HL-60/S4 (cell line): ENCODE measurements around the gene COG5.
"Not testable (repeated sequence)": the region's sequence is repeated elsewhere in the genome, so short reads cannot be mapped to it uniquely, and the experiment has no call there.

ENCODE experiments used
- in situ Hi-C: fragments of 300-500 bp; cut with MboI; formaldehyde crosslinking; loops from 2 replicates; pipeline ENCODE4 v1.14.3; 2022; ENCODE audit warnings: low sequenced_read_pairs

COG5 gene

DNA sequence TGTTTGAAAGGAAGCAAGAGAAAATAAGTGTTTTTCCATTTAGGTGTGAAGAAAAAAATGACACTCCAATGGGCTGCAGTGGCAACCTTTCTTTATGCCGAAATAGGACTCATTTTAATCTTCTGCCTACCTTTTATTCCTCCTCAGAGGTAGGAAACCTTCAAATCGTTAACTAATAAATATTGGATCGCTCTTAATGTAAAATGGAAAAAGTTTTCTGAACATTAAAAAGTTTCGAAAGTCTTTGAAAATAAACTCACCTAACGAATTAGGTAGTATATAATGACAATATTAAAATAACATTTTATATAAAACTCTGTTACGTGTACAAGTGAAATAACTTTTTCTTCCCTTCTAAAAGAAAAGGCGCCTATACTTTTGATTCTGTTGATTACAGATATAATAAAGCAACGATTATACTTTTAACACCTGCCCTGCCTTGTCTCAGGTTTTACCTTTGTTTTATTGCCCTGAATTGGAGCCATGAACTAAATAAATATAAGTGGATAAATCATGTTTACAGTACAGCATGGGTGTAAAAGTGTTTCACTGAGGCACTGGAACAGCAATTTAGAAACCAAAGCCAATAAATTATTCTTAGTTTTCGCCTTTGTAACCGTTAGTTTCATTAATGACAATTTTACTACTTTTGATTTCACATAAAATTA is 17.1 kb upstream of the COG5 start:
- in situ Hi-C loops = no loop called here

DNA sequence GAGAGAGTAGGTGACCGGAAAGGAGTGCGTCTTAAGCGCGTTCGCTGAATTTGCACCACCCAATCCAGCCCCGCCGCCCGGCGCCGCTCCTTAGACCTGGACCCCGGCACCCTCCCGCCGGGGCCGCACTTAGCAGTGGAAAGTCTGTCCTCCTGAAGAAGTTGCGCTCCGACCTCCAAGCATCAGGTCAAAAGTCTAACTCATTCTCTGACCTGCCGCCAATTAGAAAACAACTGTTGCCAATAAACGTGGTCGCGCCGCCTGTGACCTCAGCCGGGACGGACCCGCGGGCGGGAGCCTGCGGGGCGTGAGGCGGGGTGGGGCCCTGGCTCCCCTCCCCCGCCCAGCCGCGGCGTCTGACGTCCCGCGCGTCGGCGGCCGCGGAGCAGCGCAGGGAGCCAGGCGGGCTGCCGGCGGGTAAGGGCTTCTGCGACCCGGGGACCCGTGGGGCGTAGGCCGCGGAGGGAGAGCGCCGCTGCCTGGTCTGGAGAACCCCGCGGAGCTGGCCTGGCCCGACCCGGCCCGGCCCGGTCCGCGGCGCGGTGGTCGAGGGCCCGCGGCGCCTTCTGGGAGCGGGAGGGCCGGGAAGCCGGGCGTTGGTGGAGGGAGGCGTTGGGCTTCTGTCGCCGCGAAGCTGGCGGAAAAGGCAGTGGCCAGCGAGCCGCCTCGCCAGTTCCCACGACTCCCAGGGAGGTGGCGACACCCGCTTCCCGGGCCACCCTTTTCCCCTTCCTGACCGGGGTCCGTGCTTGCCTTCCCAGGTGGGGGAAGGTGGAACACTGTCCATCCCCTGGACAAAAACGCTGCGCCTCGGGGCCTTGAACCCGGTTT is 16.4 kb upstream of the COG5 start, which contains the start of gene BCAP29:
Gene BCAP29, plus strand, starts transcription at position 362 of the 831 bp plus-strand sequence. CDS start 527 bp downstream, outside the sequence.
- in situ Hi-C loops = no loop called here

DNA sequence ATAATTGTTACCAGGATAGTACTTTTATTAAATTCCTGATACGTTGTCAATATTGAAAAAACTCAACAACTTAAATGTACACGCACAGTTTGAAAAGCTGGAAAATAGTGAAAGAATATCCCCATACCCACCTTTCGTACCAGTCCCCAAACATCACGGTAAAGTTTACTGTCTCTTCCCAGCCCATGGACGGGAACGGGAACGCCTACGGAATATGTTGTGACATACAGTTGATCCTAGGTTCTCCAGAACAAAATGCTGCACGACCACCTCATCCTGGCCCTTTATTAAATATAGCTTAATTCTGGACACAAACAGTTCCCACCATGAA is 15.8 kb upstream of the COG5 start:
- in situ Hi-C loops = no loop called here

DNA sequence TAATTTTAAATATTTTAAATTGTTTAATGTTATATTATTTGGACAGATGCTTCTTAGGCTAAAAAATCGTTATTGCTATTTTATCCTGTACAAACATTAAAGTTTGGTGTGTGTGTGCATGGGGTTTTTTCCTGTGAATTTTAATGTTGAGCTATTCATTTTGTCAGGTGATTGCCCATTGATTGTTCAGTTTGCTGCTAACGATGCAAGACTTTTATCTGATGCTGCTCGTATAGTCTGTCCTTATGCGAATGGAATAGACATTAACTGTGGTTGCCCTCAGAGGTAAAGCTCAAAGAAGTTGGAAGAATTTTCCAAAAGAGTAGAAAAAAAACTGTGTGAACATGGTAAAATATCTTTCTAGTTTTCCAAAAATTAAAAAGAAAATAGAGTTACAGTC is 9.8 kb upstream of the COG5 start:
- in situ Hi-C loops = no loop called here

DNA sequence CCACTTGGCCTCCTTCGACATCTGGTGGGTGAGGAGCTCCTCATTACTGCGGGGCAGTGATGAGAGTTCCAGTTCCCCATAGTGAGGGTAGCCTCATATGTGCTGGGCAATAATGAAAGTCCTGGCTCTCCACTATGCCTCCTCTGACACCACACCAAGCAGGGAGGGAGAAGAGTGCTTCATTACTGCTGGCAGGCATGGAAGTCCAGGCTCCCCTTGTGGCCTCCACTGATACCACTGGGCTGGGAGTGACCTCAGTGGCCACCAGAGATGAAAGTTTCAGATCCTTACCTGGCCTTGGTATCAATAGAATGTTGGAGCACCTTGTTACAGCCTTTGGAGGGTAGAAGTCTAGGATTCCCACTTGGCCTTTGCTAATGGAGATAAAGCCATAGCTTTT is 6.6 kb upstream of the COG5 start:
- in situ Hi-C loops = no loop called here

DNA sequence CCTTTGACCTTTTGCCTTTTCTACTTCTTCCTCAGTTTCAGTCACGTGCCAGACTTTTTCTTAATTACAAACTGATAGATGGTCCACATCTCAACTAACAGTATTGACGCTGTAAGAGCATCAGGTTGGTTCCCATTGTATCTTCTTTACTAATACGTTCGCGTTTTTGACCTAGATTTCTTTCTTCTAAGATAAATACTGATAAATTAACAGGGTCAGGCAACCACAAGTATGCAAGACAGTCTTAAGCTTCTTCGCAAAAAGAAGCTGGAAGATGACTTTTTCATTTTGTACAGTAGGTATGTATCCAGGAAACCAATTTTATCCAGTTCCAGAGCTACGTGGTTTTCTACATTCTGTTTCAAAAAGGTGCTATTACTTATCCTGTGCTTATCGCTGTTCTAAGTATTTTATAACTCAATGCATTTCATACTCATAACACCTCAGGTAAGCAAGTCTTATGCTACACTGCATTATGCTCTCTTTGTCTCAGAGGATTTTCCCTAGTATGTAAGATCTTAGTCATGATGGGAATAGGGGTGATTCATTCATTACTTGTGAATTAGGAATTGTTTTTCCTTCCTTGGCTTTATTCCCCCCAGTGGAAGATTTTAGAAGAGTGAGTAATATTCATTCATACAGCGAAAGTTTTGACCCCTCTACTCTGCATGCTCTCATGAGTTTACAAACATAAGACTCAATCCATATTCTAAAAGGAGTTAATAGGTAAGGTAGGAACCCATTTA is 1.0 kb upstream of the COG5 start:
- in situ Hi-C loops = no loop called here

DNA sequence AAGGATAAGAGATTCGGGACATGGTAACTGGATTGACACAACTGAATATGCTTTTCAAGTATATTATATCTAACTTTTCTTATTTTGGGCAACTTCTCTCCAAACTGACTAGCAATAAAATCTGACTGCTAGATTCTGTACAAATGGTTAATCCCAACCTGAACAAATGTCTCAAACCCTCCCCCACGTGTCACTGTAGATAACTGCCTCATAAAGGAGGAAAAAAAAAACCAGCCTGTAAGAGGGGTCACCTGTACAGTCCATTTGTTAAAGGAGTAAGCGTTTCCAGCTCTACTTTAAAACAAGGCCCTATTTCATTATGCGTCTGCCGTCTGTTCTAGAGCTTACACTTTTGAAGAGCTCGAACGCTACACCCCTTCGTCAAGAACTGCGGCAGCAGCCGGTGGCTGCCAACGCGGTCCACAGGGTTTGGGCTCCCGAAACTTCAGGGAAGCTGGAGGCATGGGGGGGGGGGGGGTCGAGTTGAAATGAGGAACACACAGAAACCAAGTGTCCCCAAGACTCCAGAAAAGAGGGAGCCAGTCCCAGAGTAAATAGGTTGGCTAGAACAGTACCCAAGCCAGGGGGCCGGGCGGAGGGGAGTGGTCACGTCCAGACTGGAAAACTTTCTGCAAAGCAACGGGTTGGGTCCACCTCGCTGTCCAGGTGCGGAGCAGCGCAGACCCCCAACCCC is 492 bp downstream of the COG5 start:
- in situ Hi-C loops = no loop called here

DNA sequence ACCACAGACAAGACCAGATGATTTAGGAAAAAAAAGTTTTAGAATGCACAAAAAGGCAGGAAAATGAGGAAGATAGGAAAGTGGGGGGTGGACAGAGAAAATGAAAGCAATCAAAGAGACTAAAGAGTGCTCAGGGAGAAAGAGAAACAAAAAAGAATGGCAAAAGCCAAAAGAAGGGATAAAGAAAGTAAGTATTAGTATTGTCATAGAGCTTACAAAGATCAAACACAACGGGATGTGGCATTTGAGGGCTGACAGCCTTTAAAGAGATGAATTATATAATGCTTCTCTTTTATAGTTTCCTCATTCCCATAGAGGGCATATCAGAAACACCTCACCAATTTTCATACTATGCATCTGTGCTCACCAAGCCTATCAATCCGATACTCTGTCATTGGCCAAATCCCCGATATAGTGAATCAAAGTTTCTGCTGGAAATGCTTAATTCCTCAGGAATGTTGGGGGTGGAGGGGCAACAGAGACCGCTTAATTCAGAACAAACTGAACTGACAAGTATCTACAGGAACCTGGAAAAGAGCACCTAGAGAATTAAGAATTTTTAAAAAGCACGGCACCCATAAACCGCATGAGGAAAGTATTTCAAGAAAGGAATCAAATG is 2.7 kb downstream of the COG5 start:
- in situ Hi-C loops = no loop called here

DNA sequence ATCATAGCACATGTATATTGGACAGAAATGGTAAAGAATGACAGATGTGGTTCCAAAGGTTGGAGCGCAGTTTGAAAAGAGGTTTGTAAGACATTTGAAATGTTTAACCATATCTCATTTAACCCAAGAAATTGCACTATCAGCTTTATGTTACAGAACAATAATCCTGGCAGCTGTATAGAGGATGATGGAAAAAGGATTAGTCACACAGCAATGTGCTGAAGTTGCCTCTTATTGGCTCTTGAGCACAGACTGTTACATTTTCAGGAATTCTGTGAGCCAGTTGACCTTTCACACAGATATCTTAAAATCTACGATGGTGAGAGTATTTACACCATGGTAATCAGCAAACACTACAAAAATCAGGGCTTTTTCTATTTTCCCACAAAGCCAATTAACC is 3.9 kb downstream of the COG5 start:
- in situ Hi-C loops = no loop called here

DNA sequence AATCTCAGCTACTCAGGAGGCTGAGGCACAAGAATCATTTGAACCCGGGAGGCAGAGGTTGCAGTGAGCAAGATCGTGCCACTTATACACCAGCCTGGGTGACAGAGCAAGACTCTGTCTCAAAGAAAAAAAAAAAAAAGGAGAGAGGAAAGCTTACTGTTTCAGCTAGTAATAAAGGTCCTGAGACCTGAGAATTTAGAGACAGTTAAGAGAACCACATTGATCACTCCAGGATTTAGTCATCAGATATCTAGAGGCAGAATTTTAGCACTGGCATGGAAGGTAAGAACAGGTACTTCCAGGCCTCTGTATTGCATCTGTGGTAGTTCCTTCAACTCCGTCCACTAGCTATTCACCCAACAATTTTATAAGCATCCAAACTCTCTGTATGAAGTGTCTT is 7.8 kb downstream of the COG5 start:
- in situ Hi-C loops = no loop called here

DNA sequence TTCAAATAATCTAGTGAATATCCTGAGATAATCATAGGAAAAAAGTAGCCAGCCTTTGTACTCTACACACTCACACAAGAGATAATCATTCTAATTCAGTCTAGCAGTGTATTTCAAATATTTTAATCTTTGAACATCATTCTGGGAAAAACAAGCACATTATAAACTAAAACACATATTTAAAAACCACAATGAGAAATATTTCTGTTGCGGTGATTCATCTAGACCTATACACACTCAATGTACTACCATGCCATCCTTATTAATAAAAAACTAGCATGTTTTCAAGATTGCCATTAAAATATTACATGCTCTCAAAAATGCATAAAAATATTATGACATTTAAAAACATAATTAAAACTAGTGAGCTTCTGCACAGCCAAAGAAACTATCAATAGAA is 11.8 kb downstream of the COG5 start:
- in situ Hi-C loops = no loop called here

DNA sequence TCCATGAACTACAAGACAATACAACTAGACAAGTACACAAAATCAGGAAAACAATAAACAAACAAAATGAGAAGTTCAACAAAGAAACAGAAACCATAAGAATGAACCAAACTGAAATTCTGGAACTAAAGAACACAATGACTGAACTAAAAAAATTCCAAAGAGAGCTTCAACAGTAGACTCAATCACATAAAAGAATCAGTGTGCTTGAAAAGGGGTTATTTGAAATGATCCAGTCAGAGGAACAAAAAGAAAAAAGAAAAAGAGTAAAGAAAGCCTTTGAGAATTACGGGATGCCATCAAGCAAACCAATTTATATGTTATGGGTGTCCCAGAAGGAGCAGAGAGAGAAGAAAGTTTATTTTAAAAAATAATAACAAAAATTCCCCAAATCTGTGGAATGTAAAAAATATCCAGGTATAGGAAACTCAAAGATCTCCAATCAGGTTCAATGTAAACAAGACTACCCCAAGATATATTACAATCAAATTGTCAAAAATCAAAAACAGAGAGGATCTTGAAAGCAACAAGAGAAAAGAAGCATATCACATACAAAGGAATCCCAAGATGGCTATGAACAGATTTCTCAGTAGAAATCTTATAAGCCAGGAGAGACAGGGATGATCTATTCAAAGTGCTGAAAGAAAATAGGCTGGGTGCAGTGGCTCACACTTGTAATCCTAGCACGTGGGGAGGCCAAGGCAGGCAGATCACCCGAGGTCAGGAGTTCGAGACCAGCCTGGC is 18.7 kb downstream of the COG5 start:
- in situ Hi-C loops = no loop called here

DNA sequence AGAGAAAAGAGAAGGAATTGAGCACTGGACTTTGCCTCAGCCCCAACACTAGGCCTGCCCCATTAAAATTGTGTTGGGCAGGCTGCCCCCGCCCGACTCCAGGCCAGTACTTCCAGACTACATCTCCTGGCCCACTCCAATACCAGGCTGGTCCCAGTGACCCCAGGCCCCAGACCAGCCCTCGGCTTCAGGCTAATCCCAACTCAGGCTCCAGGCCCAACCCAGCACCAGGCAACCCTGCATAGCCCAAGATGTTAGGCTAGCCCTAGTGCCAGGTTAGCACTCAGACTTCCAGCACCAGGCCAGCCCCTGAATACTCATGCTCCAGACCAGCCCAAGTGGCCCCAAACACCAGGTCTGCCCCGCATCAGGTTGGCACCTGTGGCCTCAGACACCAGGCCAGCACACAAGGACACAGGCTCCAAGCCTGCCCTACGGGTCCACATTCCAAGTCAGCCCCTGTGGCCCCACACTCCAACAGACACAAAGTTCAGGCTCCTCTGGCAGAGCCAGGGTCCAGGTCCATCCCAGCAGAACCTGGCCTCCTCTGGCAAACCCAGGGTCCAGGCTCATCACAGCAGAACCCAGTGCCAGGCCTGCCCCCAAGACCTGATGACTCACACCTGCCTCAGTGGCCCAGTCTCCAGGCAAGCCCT is 20.3 kb downstream of the COG5 start:
- in situ Hi-C loops = no loop called here

DNA sequence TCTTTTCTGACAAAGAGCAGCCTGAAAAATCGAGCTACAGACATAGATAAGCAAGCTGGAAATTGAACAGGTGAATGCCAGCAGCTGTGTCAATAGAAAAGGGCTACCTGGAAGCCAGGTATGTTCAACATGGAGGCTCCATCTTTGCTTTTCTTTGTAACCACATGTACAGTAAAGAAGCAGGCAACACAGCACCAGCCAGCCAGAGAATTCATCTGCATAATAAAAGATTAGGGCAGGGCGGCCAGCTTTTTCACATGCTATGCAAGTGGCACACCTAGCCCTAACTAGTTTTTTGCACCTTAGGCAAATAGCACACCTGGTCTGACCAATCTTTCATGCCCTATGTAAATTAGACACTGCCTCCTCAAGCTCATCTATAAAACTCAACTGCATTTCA is 25.7 kb downstream of the COG5 start:
- in situ Hi-C loops = no loop called here

DNA sequence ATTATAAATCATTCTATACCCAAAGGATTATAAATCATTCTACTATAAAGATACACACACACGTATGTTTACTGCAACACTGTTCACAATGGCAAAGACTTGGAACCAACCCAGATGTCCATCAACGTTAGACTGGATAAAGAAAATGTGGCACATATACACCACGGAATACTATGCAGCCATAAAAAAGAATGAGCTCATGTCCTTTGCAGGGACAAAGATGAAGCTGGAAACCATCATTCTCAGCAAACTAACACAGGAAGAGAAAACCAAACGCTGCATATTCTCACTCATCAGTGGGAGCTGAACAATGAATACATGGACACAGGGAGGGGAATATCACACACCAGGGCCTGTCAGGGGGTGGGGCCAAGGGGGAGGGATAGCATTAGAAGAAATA is 26.5 kb downstream of the COG5 start:
- in situ Hi-C loops = not testable (repeated sequence)

DNA sequence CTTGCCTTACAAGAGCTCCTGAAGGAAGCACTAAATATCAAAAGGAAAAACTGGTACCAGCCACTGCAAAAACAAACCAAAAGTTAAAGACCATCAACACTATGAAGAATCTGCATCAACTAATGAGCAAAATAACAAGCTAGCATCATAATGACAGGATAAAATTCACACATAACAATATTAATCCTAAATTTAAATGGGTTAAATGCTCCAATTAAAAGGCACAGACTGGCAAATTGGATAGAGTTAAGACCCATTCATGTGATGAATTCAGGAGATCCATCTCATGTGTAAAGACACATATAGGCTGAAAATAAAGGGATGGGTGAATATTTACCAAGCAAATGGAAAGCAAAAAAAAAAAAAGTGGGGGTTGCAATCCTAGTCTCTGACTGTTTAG is 29.6 kb downstream of the COG5 start:
- in situ Hi-C loops = no loop called here

DNA sequence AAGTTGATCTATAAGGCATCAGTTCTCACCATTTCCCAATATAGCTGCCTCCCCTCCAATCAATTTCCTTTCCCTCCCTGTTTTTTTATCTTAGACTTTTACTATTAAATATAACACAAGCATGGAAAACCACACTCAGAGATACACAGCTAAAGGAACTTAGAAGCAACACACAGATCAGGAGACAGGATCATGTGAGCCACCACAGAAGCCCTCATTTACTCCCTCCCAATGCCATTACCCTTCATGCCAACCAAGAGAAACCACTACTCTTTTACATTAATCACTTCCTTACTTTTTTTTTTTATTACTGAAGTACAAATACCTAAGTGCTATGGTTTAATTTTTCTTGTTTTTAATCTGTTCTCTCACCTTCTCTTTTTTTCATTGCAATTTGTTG is 33.0 kb downstream of the COG5 start:
- in situ Hi-C loops = no loop called here

DNA sequence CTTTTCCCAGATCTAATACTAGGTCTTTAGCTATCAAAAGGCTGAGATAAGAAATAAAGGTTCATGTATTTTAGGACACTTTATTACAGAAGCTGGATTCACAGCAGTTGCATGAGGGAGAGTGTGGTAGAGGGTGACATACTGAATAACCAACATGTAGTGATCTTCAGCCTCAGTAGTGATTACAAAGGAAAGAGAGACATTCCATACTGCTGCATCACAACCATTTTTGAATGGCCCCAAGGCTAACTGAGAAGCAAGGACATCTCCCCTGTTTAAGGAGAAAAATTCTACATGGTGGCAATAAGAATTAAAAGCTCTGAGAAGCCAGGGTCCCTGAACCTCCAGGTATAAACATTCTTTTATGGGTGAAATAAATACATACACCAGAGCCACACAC is 35.3 kb downstream of the COG5 start:
- in situ Hi-C loops = no loop called here

DNA sequence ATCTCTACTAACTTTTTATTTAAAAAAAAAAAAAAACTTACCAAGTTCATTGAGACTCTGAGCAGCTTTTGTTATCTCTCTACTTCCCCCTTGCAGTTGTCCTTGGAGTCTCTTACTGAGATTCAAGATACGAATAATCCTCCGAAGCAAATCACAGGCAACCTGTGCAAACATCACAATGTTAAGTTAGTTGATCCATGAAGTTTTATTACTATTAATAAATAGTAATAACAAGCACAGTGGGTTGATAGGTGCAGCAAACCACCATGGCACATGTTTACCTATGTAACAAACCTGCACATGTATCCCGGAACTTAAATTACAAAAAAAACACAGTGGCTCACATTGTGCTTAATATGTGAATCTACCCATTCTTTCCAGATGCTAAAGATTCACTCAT is 36.5 kb downstream of the COG5 start:
- in situ Hi-C loops = no loop called here

DNA sequence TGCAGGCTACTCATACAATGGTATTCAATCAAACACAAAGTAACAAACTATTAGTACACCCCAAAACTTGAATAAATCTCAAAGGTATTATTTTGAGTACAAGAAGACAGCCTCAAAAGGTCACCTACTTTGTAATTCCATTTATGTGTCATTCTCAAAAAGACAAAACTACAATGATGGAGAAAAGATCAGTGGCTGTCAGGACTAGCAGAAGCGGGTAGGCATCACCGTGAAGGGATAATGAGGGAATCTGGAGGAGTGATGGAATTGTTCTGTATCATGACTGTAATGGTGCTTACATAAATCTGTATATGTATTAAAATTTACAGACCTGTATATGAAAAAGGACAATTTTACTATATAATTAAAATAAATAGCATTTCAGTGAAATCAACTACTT is 37.0 kb downstream of the COG5 start:
- in situ Hi-C loops = no loop called here
